NCI-H2171 (cell line): Measurements from ENCODE around the gene RNF144A.

ENCODE experiments used
- DNase-seq: peaks from one replicate; lab custom pipeline; 2025; lab: John Stamatoyannopoulos, UW

RNF144A gene

DNA sequence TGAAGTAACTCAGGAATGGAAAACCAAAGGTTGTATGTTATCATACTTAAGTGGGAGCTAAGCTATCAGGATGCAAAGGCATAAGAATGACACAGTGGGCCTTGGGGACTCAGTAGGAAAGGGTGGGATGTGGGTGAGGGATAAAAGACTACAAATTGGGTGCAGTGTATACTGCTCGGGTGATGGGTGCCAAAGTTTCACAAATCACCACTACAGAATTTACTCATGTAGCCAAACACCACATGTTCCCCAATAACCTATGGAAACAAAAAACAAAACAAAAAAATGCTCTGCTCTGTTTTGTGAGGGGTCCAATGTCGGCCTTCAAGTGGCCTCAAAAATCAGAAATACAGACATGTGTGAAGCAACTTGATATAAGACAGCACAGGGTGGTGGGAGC lies 8.9 kb upstream of the RNF144A start:
- DNase-seq: no peak

DNA sequence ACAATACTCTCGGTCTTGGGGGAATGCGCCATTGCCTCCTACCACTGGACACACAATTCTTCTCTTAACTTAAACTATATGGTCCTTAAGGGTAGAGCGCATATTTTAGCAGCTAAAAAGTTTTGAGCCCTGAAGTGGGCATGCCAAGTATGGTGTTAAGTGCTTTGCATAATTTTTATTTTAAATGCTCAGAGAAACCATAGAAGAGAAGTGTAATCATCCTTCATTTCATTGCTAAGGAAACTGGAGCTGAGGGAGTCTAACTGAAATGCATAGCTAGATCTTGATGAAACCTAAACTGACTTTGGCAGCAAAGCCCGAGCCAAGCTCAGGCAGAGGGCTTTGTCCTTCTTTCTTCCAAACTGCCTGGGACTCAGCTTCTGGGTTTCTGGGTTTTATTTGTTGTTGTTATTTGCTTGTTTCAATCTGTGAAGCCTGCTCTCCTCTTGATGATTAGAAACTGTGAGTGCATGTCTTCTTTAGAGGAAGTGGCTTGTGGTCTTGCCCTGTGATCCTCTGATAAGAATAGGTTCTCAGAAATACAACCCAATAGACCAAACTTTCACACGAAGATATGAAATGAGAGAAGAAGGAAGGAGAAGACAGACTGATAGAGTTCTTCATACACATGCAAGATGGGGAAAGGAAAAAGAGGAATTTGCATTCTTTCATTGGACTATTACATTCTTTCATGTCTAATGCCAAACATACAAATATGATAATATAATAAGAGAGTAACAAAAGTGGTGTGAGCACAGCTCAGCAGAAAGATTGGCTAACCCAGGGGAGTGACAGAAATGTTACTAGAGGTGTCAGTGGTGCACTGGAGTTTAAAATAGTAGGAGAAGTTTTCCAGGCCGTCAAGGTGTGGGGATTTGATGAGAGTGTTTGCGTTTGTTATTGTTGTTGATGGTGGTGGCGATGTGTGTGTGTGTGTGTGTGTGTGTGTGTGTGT lies 7.5 kb upstream of the RNF144A start:
- DNase-seq: no peak

DNA sequence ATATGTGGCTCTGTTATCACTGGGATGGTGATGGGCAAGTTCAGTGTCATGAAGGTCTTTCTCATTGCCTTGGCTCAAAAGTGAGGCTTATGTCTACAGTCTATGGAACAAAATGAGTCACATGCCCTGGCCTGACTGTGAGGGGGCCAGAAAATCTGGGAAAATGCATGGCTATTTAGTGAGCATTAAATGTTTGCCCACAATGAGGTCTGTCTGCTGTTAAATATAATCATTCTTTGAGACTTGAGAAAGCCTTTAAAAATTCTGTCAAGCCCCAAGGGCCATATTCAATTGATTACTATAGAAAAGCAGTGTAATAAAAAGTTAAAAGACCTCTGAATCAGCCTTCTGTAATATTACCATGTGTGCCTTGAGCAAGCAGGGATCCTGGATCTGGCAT lies 5.5 kb upstream of the RNF144A start:
- DNase-seq: no peak

DNA sequence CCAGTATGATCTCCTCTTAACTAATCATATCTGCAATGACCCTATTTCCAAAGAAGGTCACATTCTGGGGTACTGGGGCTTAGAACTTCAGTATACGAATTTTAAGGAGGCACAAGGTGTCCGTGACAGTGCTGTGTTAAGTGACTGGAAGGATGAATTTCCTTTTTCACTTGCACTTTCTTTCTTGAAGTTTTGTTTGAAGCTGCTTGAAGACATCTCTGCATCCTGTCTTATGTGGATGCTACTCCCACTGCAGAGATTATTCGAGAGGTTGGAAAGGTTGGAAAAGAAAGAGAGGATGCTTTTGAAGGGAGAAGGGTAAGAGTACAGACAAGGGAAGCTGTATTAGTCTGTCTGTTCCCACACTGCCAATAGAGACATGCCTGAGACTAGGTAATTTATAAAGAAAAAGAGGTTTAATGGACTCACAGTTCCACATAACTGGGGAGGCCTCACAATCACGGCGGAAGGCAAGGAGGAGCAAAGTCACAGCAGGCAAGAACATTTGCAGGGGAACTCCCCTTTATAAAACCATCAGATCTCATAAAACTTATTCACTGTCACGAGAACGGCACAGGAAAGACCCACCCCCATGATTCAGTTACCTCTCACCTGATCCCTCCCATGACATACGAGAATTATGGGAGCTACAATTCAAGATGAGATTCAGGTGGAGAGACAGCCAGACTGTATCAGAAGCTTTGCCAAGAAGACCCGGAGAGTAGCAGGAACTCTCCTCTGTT lies 3.6 kb upstream of the RNF144A start:
- DNase-seq: no peak

GRCh38 chr2:6914828-6915227 lies 2.4 kb upstream of the RNF144A start:
- DNase-seq: no peak

DNA sequence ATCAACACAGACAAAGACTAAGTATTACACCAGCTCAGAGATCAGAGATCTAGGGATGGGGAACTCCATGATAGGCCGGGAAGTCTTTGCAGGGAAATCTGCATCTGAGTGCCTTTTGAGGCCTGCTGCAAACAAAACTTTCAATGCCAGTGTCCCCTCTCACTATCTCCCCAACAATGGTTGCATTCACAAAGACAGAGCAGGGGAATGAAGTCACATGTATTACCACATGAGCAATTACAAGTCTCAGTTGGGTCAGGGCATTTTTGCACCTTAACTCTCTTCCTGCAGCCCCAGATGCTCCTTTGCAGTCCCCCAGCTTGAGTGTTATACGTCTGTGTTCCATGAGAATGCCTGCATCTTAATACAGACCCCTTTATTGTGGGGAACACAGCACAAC lies 1.8 kb upstream of the RNF144A start:
- DNase-seq: no peak

DNA sequence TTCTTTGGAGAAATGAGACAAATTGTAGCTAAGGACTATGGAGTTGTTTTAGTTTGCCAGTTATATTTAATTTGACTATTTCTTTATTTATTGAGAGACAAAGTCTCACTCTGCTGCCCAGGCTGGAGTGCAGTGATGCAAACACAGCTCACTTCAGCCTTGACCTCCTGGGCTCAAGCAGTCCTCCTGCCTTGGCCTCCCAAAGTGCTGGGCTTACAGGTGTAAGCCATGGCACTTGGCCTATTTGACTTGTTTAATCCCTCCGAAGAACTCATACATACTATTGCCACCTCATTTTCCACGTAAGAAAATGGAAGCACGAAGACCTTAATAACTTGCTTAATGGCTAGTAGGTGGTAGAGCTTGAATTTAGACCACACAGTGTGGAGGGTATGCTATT lies 988 bp upstream of the RNF144A start:
- DNase-seq: no peak

GRCh38 chr2:6916736-6917070 lies 509 bp upstream of the RNF144A start:
- DNase-seq: no peak

DNA sequence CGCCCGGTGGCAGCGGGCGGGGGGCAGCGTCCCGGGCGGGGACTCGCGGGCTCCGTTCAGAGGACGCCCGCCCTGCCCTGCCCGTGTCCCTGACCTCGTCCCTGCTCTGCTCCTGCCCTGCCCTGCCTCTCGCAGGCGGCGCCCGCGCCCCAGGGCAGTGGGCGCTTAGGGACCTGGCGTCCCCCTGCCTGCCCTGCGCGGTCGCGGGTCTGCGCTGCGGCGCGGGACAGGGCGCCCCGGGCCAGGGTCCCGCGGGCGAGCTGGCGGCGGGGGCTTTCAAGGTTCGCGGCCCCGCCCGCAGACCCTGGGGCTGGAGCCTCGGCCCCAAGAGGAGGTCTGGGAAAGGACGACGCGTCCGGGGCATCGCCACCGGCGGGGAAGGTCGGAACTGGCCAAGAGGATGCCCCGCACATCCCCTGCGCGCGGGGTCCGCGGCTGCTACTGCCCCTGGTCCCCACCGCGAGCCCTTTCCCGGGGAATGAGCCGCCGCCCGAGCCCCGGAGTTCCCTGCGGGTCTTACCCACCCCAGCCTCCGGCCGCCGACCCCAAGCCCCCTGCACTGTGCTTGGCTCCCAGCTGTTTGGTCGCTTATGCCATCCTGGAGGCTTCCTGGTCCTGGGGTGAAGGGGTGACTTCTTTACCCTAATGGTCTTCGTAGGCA lies 679 bp downstream of the RNF144A start:
- DNase-seq: no peak

- DNase-seq: no peak
These were observed 2.9 kb downstream of the RNF144A start for GRCh38 chr2:6919901-6920742.

DNA sequence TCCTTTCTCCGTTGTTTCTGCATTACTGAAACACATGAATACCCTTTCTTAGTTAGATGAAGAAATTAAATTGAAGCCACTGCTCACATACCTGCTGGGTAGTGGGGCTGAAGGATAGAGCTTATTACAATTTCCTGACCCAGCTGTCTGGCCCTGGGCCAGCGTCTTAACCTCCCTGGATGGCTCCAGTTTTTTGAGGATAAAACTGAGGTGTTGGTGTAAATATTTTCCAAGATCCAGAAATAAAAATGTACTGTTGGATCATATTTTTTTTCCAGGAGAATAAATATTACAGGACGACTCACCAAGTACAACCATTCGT lies 3.5 kb downstream of the RNF144A start:
- DNase-seq: no peak

- DNase-seq: no peak
These were observed 4.2 kb downstream of the RNF144A start for GRCh38 chr2:6921321-6921922.

DNA sequence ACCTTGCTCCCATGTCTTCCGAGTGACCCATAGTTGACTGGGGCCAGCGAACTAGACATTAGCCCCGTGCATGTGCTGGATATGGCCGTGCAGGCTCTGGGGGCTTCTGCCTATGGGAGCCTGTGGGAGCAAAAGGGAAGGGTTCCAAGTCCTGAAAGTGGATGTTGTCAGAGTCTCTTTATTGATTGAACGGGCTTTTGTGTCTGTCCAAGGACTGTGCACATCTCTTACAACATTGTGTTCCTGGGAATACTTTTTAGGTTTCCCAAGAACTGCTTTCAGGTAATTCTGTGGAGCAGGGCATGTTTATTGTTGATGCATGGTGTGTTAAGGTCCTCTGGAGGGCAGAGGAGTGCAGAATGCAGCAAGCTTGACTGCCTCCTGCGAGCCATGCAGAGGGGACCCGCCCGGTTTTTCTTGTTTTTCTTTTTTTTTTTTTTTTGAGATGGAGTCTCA lies 5.0 kb downstream of the RNF144A start:
- no peak for DNase-seq

DNA sequence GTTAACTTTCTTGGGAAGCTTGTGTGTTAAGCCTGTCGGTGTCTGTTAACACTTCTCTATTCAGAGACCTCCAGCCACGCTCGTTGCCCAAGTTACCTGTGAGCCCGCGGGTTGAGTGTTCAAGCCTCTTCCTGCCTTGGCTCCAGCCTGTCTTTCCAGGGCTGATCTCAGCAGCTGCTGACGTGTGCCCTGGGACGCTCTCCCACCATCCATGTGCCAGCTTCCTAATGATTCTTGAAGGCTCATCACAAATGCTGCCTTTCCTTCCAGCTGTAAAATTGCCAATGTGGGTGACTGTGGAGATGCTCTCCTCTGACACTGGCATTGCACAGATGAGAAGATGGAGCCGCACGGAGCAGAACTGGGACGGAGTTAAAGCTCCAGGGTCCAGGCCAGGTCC lies 6.1 kb downstream of the RNF144A start:
- DNase-seq: no peak

- DNase-seq: no peak
These were observed 7.1 kb downstream of the RNF144A start for GRCh38 chr2:6924101-6924923.

GRCh38 chr2:6924924-6925409 lies 7.8 kb downstream of the RNF144A start:
- no peak for DNase-seq

GRCh38 chr2:6926071-6926732 lies 9.0 kb downstream of the RNF144A start:
- no peak for DNase-seq

DNA sequence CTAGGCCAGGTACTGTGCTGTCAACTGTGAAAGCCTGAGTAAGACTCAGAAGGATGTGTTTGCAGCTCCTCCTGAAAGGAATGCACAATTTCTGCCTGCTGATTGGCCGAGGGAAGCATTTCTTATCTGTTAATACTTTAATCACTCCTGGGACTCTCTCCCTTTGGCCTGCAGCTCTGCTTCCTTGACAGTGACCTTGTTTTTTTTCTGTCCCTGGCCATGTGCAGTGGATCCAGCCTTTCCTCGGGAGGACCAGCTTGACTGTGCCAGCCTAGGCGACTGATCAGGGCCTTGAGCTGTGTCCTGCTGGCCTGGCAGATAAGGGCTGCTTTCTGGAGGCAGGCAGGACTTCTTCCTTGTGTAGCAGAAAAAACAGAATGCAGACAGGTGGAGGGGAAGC lies 10.0 kb downstream of the RNF144A start:
- no peak for DNase-seq

GRCh38 chr2:6927753-6928152 lies 10.5 kb downstream of the RNF144A start:
- DNase-seq: no peak

GRCh38 chr2:6928452-6928851 lies 11.2 kb downstream of the RNF144A start:
- no peak for DNase-seq
